ENCODE data around the gene ITIH4. TPM values are rescaled to one million over a fixed set of nuclear protein-coding genes. Genes with fewer than 3 reads are reported as not detected.

The ITIH4 gene
- total and polyA plus RNA-seq, 9 of the 15 experiments (the other 6 are each of a cell fraction or from before 2014, with no cell fraction given), result 0.09 to 0.62 (median 0.20) TPM; not detected in 6

DNA sequence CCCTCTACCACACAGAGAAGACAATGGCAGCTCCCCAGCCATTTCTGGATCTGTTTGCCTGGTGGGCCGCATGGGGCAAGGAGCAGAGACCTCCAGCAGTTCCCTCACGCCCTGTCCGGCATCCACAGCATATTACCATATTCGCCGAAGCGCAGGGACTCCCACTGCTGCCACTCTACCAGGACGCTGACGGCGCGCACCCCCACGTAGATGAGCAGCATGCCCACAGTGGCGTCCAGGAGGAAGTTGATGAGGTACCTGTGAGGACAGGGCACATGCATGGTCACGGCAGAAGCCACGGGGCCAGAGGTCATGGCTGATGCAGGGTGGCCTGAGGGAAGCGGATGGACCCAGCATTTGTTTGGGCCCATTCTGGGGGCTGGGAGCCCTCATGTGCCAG, 19.2 kb upstream of the ITIH4 start (continued):
- TF ChIP-seq DMBX1 (CRISPR knock-in tag; IDR thresholded peaks at IDR 0.05; ENCODE audit: borderline replicate concordance) (no peak), TGIF2 (CRISPR knock-in tag; IDR thresholded peaks at IDR 0.05) (no peak), ZBTB1 (CRISPR knock-in tag; IDR thresholded peaks at IDR 0.05; ENCODE audit: borderline replicate concordance, low read depth) (no peak)
- TF ChIP-seq, protein P1, sequence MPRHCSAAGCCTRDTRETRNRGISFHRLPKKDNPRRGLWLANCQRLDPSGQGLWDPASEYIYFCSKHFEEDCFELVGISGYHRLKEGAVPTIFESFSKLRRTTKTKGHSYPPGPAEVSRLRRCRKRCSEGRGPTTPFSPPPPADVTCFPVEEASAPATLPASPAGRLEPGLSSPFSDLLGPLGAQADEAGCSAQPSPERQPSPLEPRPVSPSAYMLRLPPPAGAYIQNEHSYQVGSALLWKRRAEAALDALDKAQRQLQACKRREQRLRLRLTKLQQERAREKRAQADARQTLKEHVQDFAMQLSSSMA (CRISPR knock-in tag; IDR thresholded peaks at IDR 0.05), result no peak

DNA sequence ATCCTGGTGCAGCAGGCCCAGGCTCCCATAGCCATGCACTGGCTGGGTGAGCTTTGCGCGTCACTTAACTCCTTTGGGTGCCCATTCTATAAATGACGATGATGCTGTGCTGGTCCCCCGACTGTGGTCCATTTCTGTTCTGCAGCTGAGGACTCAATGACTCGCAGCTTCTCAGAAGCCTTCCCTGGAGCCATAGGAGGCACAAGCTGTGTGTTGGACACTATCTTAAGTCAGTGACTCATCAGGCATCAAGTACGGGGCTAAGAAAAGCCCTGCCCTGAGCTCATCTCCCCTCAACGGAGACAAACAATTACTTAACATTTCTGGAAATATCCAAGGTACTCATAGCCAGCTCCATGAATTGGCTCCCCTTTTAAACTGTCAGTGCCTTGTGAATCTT, 18.1 kb upstream of the ITIH4 start:
- H3K27me3 ChIP-seq (ENCODE audit: control insufficient read depth in 2 of 2, insufficient read depth in 2 of 2, low read length in 2 of 2), result no peaks in the 10 kb centered on the region
- no peak overlapping the region for H3K4me3 ChIP-seq
- ATAC-seq (peak; percentile 63), DNase-seq (ENCODE audit: extremely low read depth in 1 of 4, low spot score in 3 of 4) (peak in 2 of 4 experiments; percentile 15 to 37), FAIRE-seq (peak; percentile 29)
- no peak overlapping the region; the same call in 1 of the 2 replicates for H3K4me2 ChIP-seq (ENCODE audit: insufficient read depth, low read length)
- no peaks in the 10 kb centered on the region for H3K79me2 ChIP-seq (ENCODE audit: control insufficient read depth, insufficient read depth, low read length)
- H3K9me1 ChIP-seq (ENCODE audit: control insufficient read depth, insufficient read depth, low read length), result no peaks in the 10 kb centered on the region
- intact Hi-C loops (cut with micrococcal nuclease) (no loop called here), in situ Hi-C loops (cut with MboI) (loop anchor here (10.0 kb wide), 1 partner anchor 226 kb away; no protein-coding TSS in a partner anchor)
- no peak overlapping the region for H3K9ac ChIP-seq (ENCODE audit: insufficient read depth in 1 of 2, low read depth in 2 of 2, low read length in 2 of 2)
- H2AFZ ChIP-seq (ENCODE audit: low read depth, low read length), result no peak overlapping the region
- POLR2A ChIA-PET, result interaction anchor here (0.7 to 1.1 kb wide), 2 partner anchors 12 to 211 kb away, joined by 3 read pairs; no protein-coding TSS in a partner anchor
- TF ChIP-seq JUND (IDR thresholded peaks at IDR 0.05; ENCODE audit: borderline replicate concordance, low read depth, low read length) (peak; percentile 62; the same call in 1 of the 2 replicates), JUND (tag; IDR thresholded peaks at IDR 0.05; ENCODE audit: borderline replicate concordance, low read depth, low read length) (0 out of 3 replicates have a peak, but pooled peaks have one; percentile 15), ARID1B (IDR thresholded peaks at IDR 0.05) (no peak), FOSL1 (tag; conservative IDR thresholded peaks at IDR 0.05) (peak; percentile 57), ATF7 (IDR thresholded peaks at IDR 0.05) (no peak)
- TF ChIP-seq, protein P2, sequence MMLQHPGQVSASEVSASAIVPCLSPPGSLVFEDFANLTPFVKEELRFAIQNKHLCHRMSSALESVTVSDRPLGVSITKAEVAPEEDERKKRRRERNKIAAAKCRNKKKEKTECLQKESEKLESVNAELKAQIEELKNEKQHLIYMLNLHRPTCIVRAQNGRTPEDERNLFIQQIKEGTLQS (IDR thresholded peaks at IDR 0.05), result peak; percentile 69
- TF ChIP-seq, protein P2 (CRISPR knock-in tag; conservative IDR thresholded peaks at IDR 0.05), result no peak
- TF ChIP-seq, protein P3, sequence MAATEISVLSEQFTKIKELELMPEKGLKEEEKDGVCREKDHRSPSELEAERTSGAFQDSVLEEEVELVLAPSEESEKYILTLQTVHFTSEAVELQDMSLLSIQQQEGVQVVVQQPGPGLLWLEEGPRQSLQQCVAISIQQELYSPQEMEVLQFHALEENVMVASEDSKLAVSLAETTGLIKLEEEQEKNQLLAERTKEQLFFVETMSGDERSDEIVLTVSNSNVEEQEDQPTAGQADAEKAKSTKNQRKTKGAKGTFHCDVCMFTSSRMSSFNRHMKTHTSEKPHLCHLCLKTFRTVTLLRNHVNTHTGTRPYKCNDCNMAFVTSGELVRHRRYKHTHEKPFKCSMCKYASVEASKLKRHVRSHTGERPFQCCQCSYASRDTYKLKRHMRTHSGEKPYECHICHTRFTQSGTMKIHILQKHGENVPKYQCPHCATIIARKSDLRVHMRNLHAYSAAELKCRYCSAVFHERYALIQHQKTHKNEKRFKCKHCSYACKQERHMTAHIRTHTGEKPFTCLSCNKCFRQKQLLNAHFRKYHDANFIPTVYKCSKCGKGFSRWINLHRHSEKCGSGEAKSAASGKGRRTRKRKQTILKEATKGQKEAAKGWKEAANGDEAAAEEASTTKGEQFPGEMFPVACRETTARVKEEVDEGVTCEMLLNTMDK (IDR thresholded peaks at IDR 0.05; ENCODE audit: borderline replicate concordance, insufficient read depth, low read depth, low read length, poor library complexity, severe bottlenecking), result no peak
- no peaks in the 10 kb centered on the region for H3K9me3 ChIP-seq (replicated peaks; ENCODE audit: control insufficient read depth, insufficient read depth, low read depth, low read length)
- peaks cover 6% of the 10 kb centered on the region; the same call in 1 of the 3 replicates for H3K36me3 ChIP-seq (ENCODE audit: control insufficient read depth, insufficient read depth, low read length)
- no peaks in the 10 kb centered on the region for H3K4me1 ChIP-seq (replicated peaks in 1 of 2; ENCODE audit: control insufficient read depth in 2 of 2, insufficient read depth in 2 of 2, low read length in 2 of 2)
- CTCF ChIA-PET (ENCODE audit: low intra/inter-chr PET ratio), result no interaction called here
- BruUV-seq (replicated peaks), result no TSS peak
- 46% methylated on average over 6 of the region's 7 CpGs for WGBS (ENCODE audit: insufficient coverage, low coverage, missing lambda C conversion rate)
- no peak overlapping the region; the same call in 2 of the 3 replicates for H3K27ac ChIP-seq (ENCODE audit: extremely low read depth, low read depth, low read length)
- H4K20me1 ChIP-seq (replicated peaks; ENCODE audit: control insufficient read depth, insufficient read depth, low read length), result 0 out of 2 replicates have a peak, but pooled peaks cover 7% of the 10 kb centered on the region

Measured in K562 (cell line).